Inflammatory macrophage (primary cell): ENCODE measurements around the gene MZT1.

Experiments used
- DNase-seq, 2 donors: peaks; one replicate each; pipeline ENCODE4 v3.0.0-alpha.2; 2020 to 2022

The MZT1 gene

GRCh38 chr13:72680353-72680752, 47.1 kb downstream of the MZT1 start:
- no peak for DNase-seq

- no peak for DNase-seq
Measured at GRCh38 chr13:72678312-72678711, 49.1 kb downstream of the MZT1 start.

GRCh38 chr13:72677431-72677830, 50.0 kb downstream of the MZT1 start:
- no peak for DNase-seq

GRCh38 chr13:72666391-72666790, 61.0 kb downstream of the MZT1 start:
- DNase-seq: no peak

- no peak for DNase-seq
Measured at GRCh38 chr13:72662548-72662947, 64.9 kb downstream of the MZT1 start.
